Gastroesophageal sphincter (tissue), 4 donors: ENCODE data around the gene PTPRD. TPM values are rescaled to one million over a fixed set of nuclear protein-coding genes. Genes with fewer than 3 reads are reported as not detected.

ENCODE experiments used
- ATAC-seq: fragments of 150-250 bp; one replicate; pipeline ENCODE4 v1.9.1; 2016; ENCODE audit warnings: mild to moderate bottlenecking, moderate library complexity
- H3K27ac ChIP-seq, 4 donors: fragments of 200-600 bp; sonication (generic) in 3 of 4; 1 replicate in 3 of 4; 2 replicates in 1 of 4; pipeline ENCODE4 v1.5.1; 2016 to 2019
- H3K27me3 ChIP-seq: fragments of 200-600 bp; sonication (generic); one replicate; pipeline ENCODE4 v1.5.1; 2019
- H3K36me3 ChIP-seq, 2 donors: fragments of 200-600 bp; sonication (generic); one replicate each; pipeline ENCODE4 v1.5.1; 2019; ENCODE audit warnings: control low read depth in 1 of 2
- H3K4me1 ChIP-seq, 3 donors: fragments of 200-600 bp; sonication (generic); 1 replicate in 2 of 3; 2 replicates in 1 of 3; pipeline ENCODE4 v1.5.1; 2016 to 2019; ENCODE audit warnings: control low read depth in 2 of 3
- H3K4me3 ChIP-seq, 2 donors: fragments of 200-600 bp; sonication (generic); one replicate each; pipeline ENCODE4 v1.5.1; 2019; ENCODE audit warnings: mild to moderate bottlenecking in 1 of 2, moderate library complexity in 1 of 2
- H3K9me3 ChIP-seq, 3 donors: fragments of 200-600 bp; sonication (generic); one replicate each; pipeline ENCODE4 v1.5.1; 2017 to 2019; ENCODE audit warnings: control low read depth in 2 of 3
- CTCF ChIP-seq, 4 experiments: fragments of 200-600 bp in 2 of 4; fragments of 450-650 bp in 2 of 4; sonication (generic) in 1 of 4; IDR thresholded peaks; one replicate each; pipeline ENCODE4 v1.5.1; 2017 to 2019; ENCODE audit warnings: antibody characterized with exemption in 4 of 4, mild to moderate bottlenecking in 2 of 4, moderate library complexity in 2 of 4
- EP300 ChIP-seq: sonication (generic); formaldehyde crosslinking; IDR thresholded peaks from one replicate; pipeline ENCODE4 v1.6.1; 2017; ENCODE audit warnings: antibody characterized with exemption, mild to moderate bottlenecking
- POLR2A ChIP-seq, 2 donors: fragments of 450-650 bp; IDR thresholded peaks; one replicate each; pipeline ENCODE4 v1.6.1; 2017; ENCODE audit warnings: antibody characterized with exemption in 2 of 2, mild to moderate bottlenecking in 2 of 2, moderate library complexity in 1 of 2
- POLR2AphosphoS5 ChIP-seq: sonication (generic); formaldehyde crosslinking; IDR thresholded peaks from one replicate; pipeline ENCODE4 v1.6.1; 2017; ENCODE audit warnings: antibody characterized with exemption
- WGBS, 2 donors: methylation state at CpG; one replicate each; pipeline ENCODE4 v1.1.5; 2018; ENCODE audit warnings: low coverage in 1 of 2; 5-methylcytosine and 5-hydroxymethylcytosine counted together
- total RNA-seq, 4 donors: library from RNA; depleted of rRNA; stranded (reverse); fragments of >200 nt; gene quantifications; one replicate each; pipeline ENCODE4 v1.1.0, GENCODE V29; 2016

Gene PTPRD
- total RNA-seq, 4 donors from 2014 or later: 3.5 to 53.9 (median 15.8) TPM

- no peak for TF ChIP-seq CTCF (IDR thresholded peaks at IDR 0.05)
- no peak for ATAC-seq
- no peaks in the 10 kb centered on the region for H3K36me3 ChIP-seq
- no peak overlapping the region for H3K27ac ChIP-seq
- H3K9me3 ChIP-seq: peaks cover 0 to 16% (median 0%) of the 10 kb centered on the region in 3 donors
- H3K27me3 ChIP-seq: no peaks in the 10 kb centered on the region
- no peak overlapping the region for H3K4me3 ChIP-seq
- peaks cover 0 to 4% (median 0%) of the 10 kb centered on the region in 3 donors for H3K4me1 ChIP-seq
- 47 to 52% methylated on average over 2 of the region's 2 CpGs for WGBS, 2 donors
Measured at GRCh38 chr9:9498846-9499245, 1114.0 kb downstream of the PTPRD start.

GRCh38 chr9:9498128-9498527 is 1114.7 kb downstream of the PTPRD start:
- no peaks in the 10 kb centered on the region for H3K27me3 ChIP-seq
- peaks cover 0 to 4% (median 0%) of the 10 kb centered on the region in 3 donors for H3K4me1 ChIP-seq
- no peak overlapping the region for H3K27ac ChIP-seq
- no peak for ATAC-seq
- peaks cover 0 to 20% (median 0%) of the 10 kb centered on the region in 3 donors for H3K9me3 ChIP-seq
- TF ChIP-seq POLR2A (IDR thresholded peaks at IDR 0.05): no peak
- no peak for TF ChIP-seq CTCF (IDR thresholded peaks at IDR 0.05)
- TF ChIP-seq EP300: no peak
- no peak for TF ChIP-seq POLR2AphosphoS5
- H3K4me3 ChIP-seq: no peak overlapping the region
- H3K36me3 ChIP-seq: no peaks in the 10 kb centered on the region
- WGBS, 2 donors: 43 to 45% methylated on average over 2 to 3 of the region's 3 CpGs

- no peak for ATAC-seq
- no peaks in the 10 kb centered on the region for H3K27me3 ChIP-seq
- no peaks in the 10 kb centered on the region for H3K36me3 ChIP-seq
- peaks cover 0 to 25% (median 0%) of the 10 kb centered on the region in 3 donors for H3K9me3 ChIP-seq
- no peak overlapping the region for H3K4me3 ChIP-seq
- H3K4me1 ChIP-seq: peaks cover 0 to 4% (median 0%) of the 10 kb centered on the region in 3 donors
- TF ChIP-seq CTCF (IDR thresholded peaks at IDR 0.05) (no peak), POLR2AphosphoS5 (no peak), EP300 (no peak), POLR2A (IDR thresholded peaks at IDR 0.05) (no peak)
- whole genome bisulfite sequencing, 2 donors: 53 to 88% methylated on average over 3 of the region's 3 CpGs
- H3K27ac ChIP-seq: no peak overlapping the region
Measured at GRCh38 chr9:9494336-9494735, 1118.5 kb downstream of the PTPRD start.

- 85 to 93% methylated on average over 3 of the region's 3 CpGs for WGBS, 2 donors
- ATAC-seq: no peak
Measured at GRCh38 chr9:9492506-9492905, 1120.3 kb downstream of the PTPRD start.

More at GRCh38 chr9:9492506-9492905, 1120.3 kb downstream of the PTPRD start:
- no peak for TF ChIP-seq CTCF (IDR thresholded peaks at IDR 0.05)
- TF ChIP-seq POLR2A (IDR thresholded peaks at IDR 0.05): no peak
- no peak for TF ChIP-seq POLR2AphosphoS5
- no peak for TF ChIP-seq EP300
- Histone ChIP-seq H3K9me3 (peaks cover 0 to 25% (median 0%) of the 10 kb centered on the region in 3 donors), H3K4me1 (no peaks in the 10 kb centered on the region), H3K27ac (no peak overlapping the region), H3K27me3 (no peaks in the 10 kb centered on the region), H3K4me3 (no peak overlapping the region), H3K36me3 (no peaks in the 10 kb centered on the region)
